K562 (cell line): Measurements from ENCODE around the gene INHBE. TPM values are rescaled to one million over a fixed set of nuclear protein-coding genes. Genes with fewer than 3 reads are reported as not detected.

Experiments
- ARID1B ChIP-seq: fragments of 450-650 bp; IDR thresholded peaks from 2 replicates; pipeline ENCODE4 v1.6.1; 2016; ENCODE audit warnings: antibody characterized with exemption, mild to moderate bottlenecking, inconsistent platforms
- ELF1 ChIP-seq: fragments of 200-800 bp; sonication (Bioruptor generic); IDR thresholded peaks from 2 replicates; pipeline ENCODE4 v1.6.1; 2016; ENCODE audit warnings: missing genetic modification characterization, missing compliant biosample characterization
- EP300 ChIP-seq: IDR thresholded peaks from 2 replicates; pipeline ENCODE4 v1.6.1; 2012; ENCODE audit warnings: low read length, improper control_type of control experiment
- ESRRB ChIP-seq: fragments of 250-450 bp; sonication (Bioruptor Pico); IDR thresholded peaks from 2 replicates; pipeline ENCODE4 v1.5.0; 2020; ENCODE audit warnings: mild to moderate bottlenecking, moderate library complexity, borderline replicate concordance
- GABPB1 ChIP-seq: sonication (generic); formaldehyde crosslinking; IDR thresholded peaks from 2 replicates; pipeline ENCODE4 v1.8.0; 2022; ENCODE audit warnings: mild to moderate bottlenecking, missing genetic modification reagents
- HDAC2 ChIP-seq: fragments of 450-650 bp; IDR thresholded peaks from 2 replicates; pipeline ENCODE4 v1.6.1; 2016; ENCODE audit warnings: mild to moderate bottlenecking
- KDM5B ChIP-seq: fragments of 200-600 bp; sonication (generic); IDR thresholded peaks from 2 replicates; pipeline ENCODE4 v1.6.1; 2012; ENCODE audit warnings: low read depth, mild to moderate bottlenecking, moderate library complexity, low read length, control low read depth, inconsistent platforms; ENCODE audit not compliant: insufficient replicate concordance
- MEF2D ChIP-seq: conservative IDR thresholded peaks from 2 replicates; pipeline ENCODE4 v1.6.1; 2016; ENCODE audit warnings: low read depth, missing genetic modification characterization, missing compliant biosample characterization
- MIER1 ChIP-seq: fragments of 450-650 bp; IDR thresholded peaks from 2 replicates; pipeline ENCODE4 v1.6.1; 2016; ENCODE audit warnings: antibody characterized with exemption, mild to moderate bottlenecking, low read depth
- MTA2 ChIP-seq: fragments of 450-650 bp; IDR thresholded peaks from 2 replicates; pipeline ENCODE4 v1.6.1; 2016; ENCODE audit warnings: low read depth
- MYNN ChIP-seq, 2 experiments: sonication (generic); formaldehyde crosslinking in 1 of 2; IDR thresholded peaks; 2 replicates each; pipeline versions ENCODE4 v1.5.0 to v1.6.1; 2016 to 2020; ENCODE audit warnings: antibody characterized with exemption in 1 of 2, missing genetic modification reagents in 1 of 2
- NR0B1 ChIP-seq: fragments of 450-650 bp; IDR thresholded peaks from one replicate; pipeline ENCODE4 v1.6.1; 2018; ENCODE audit warnings: mild to moderate bottlenecking, moderate library complexity; ENCODE audit not compliant: partially characterized antibody
- PHF8 ChIP-seq: fragments of 200-600 bp; sonication (generic); IDR thresholded peaks from 2 replicates; pipeline ENCODE4 v1.6.1; 2012; ENCODE audit warnings: mixed run types, mild to moderate bottlenecking, inconsistent platforms, low read length, moderate library complexity, borderline replicate concordance
- TCF3 ChIP-seq: sonication (generic); formaldehyde crosslinking; IDR thresholded peaks from 2 replicates; pipeline ENCODE4 v1.4.0; 2020; ENCODE audit warnings: mild to moderate bottlenecking, missing genetic modification reagents
- ZNF165 ChIP-seq: fragments of 250-450 bp; sonication (Bioruptor Pico); IDR thresholded peaks from 2 replicates; pipeline ENCODE4 v1.4.0; 2020; ENCODE audit warnings: borderline replicate concordance
- ZNF324 ChIP-seq: fragments of 250-450 bp; sonication (Bioruptor Pico); IDR thresholded peaks from 2 replicates; pipeline ENCODE4 v1.4.0; 2020; ENCODE audit warnings: mild to moderate bottlenecking
- ZNF551 ChIP-seq: fragments of 250-450 bp; sonication (Bioruptor Pico); IDR thresholded peaks from 2 replicates; pipeline ENCODE4 v1.5.0; 2021; ENCODE audit warnings: mild to moderate bottlenecking, moderate library complexity
- ZNF76 ChIP-seq: fragments of 250-450 bp; sonication (Bioruptor Pico); IDR thresholded peaks from 2 replicates; pipeline ENCODE4 v1.4.0; 2020; ENCODE audit warnings: mild to moderate bottlenecking, moderate library complexity, borderline replicate concordance
- ZNF764 ChIP-seq: fragments of 250-450 bp; sonication (Bioruptor Pico); IDR thresholded peaks from 2 replicates; pipeline ENCODE4 v1.4.0; 2020; ENCODE audit warnings: low read depth, mild to moderate bottlenecking, moderate library complexity
- ZSCAN29 ChIP-seq: fragments of 450-650 bp; IDR thresholded peaks from 2 replicates; pipeline ENCODE4 v1.6.1; 2017
- polyA plus RNA-seq, 8 experiments: library from polyadenylated mRNA; depleted of rRNA in 4 of 8; stranded (reverse) in 5 of 8; unstranded in 3 of 8; fragments of >200 nt; fragmentation: Nextera tagmentation in 2 of 8; fragmentation: Illumina TruSeq in 1 of 8; extraction: Ambion mirVana in 2 of 8; extraction: Trizol in 1 of 8; gene quantifications; 2 replicates each; pipeline versions ENCODE4 v1.2.1 to v1.2.3, GENCODE V29; 2011 to 2014; ENCODE audit warnings: inconsistent platforms in 1 of 8, missing spikeins in 1 of 8
- total RNA-seq, 7 experiments: library from RNA; depleted of rRNA in 6 of 7; stranded (reverse); fragments of >200 nt in 6 of 7; fragmentation: Illumina TruSeq in 2 of 7; extraction: Trizol in 2 of 7; gene quantifications; 2 replicates each; pipeline versions ENCODE4 v1.2.1 to v1.2.3, GENCODE V29; 2011 to 2021; ENCODE audit warnings: low replicate concordance in 1 of 7
- TF ChIP-seq, protein P1 (sequence below): sonication (generic); formaldehyde crosslinking; IDR thresholded peaks from 2 replicates; pipeline ENCODE4 v1.8.0; 2022; ENCODE audit warnings: mild to moderate bottlenecking, missing genetic modification reagents
- TF ChIP-seq, protein P2 (sequence below): fragments of 150-350 bp; IDR thresholded peaks from 2 replicates; pipeline ENCODE4 v1.6.1; 2014; ENCODE audit warnings: low read depth, mild to moderate bottlenecking, low read length, borderline replicate concordance
- TF ChIP-seq, protein P3 (sequence below): sonication (generic); formaldehyde crosslinking; IDR thresholded peaks from 2 replicates; pipeline ENCODE4 v1.8.0; 2022; ENCODE audit warnings: missing genetic modification reagents, mild to moderate bottlenecking, moderate library complexity, borderline replicate concordance

The INHBE gene
- total and polyA plus RNA-seq, 9 of the 15 experiments (the other 6 are each of a cell fraction or from before 2014, with no cell fraction given) = 0.94 to 9.9 (median 7.3) TPM

- no peak for TF ChIP-seq ZNF324 (CRISPR knock-in tag)
- TF ChIP-seq ESRRB = no peak
- no peak for TF ChIP-seq PHF8
- 0 out of 2 replicates have a peak, but pooled peaks have one; percentile 23 for TF ChIP-seq GABPB1 (CRISPR knock-in tag)
- TF ChIP-seq EP300 = peak; percentile 12; the same call in 1 of the 2 replicates
- TF ChIP-seq, protein P1, sequence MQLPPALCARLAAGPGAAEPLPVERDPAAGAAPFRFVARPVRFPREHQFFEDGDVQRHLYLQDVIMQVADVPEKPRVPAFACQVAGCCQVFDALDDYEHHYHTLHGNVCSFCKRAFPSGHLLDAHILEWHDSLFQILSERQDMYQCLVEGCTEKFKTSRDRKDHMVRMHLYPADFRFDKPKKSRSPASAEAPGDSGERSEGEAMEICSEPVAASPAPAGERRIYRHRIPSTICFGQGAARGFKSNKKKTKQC (CRISPR knock-in tag) = no peak
- 0 out of 2 replicates have a peak, but pooled peaks have one; percentile 20 for TF ChIP-seq ARID1B
- no peak for TF ChIP-seq MTA2
- TF ChIP-seq HDAC2 = no peak
- no peak for TF ChIP-seq ZNF165 (CRISPR knock-in tag)
- TF ChIP-seq NR0B1 = no peak
- no peak for TF ChIP-seq ELF1 (tag)
- TF ChIP-seq ZNF764 = no peak
- TF ChIP-seq, protein P2, sequence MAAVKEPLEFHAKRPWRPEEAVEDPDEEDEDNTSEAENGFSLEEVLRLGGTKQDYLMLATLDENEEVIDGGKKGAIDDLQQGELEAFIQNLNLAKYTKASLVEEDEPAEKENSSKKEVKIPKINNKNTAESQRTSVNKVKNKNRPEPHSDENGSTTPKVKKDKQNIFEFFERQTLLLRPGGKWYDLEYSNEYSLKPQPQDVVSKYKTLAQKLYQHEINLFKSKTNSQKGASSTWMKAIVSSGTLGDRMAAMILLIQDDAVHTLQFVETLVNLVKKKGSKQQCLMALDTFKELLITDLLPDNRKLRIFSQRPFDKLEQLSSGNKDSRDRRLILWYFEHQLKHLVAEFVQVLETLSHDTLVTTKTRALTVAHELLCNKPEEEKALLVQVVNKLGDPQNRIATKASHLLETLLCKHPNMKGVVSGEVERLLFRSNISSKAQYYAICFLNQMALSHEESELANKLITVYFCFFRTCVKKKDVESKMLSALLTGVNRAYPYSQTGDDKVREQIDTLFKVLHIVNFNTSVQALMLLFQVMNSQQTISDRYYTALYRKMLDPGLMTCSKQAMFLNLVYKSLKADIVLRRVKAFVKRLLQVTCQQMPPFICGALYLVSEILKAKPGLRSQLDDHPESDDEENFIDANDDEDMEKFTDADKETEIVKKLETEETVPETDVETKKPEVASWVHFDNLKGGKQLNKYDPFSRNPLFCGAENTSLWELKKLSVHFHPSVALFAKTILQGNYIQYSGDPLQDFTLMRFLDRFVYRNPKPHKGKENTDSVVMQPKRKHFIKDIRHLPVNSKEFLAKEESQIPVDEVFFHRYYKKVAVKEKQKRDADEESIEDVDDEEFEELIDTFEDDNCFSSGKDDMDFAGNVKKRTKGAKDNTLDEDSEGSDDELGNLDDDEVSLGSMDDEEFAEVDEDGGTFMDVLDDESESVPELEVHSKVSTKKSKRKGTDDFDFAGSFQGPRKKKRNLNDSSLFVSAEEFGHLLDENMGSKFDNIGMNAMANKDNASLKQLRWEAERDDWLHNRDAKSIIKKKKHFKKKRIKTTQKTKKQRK = no peak
- no peak for TF ChIP-seq ZNF76 (CRISPR knock-in tag)
- no peak for TF ChIP-seq TCF3 (CRISPR knock-in tag)
- no peak for TF ChIP-seq MIER1
- no peak for TF ChIP-seq MYNN (IDR thresholded peaks at IDR 0.05)
- no peak for TF ChIP-seq MYNN (CRISPR knock-in tag; IDR thresholded peaks at IDR 0.05)
- TF ChIP-seq ZSCAN29 = no peak
- TF ChIP-seq KDM5B = no peak
- TF ChIP-seq ZNF551 (CRISPR knock-in tag) = no peak
- TF ChIP-seq, protein P3, sequence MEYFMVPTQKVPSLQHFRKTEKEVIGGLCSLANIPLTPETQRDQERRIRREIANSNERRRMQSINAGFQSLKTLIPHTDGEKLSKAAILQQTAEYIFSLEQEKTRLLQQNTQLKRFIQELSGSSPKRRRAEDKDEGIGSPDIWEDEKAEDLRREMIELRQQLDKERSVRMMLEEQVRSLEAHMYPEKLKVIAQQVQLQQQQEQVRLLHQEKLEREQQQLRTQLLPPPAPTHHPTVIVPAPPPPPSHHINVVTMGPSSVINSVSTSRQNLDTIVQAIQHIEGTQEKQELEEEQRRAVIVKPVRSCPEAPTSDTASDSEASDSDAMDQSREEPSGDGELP (CRISPR knock-in tag) = no peak
- TF ChIP-seq MEF2D = peak; percentile 93
Observed at GRCh38 chr12:57452181-57452936, 2.7 kb upstream of the INHBE start (continued).
